MG63 (cell line): ENCODE results near the gene ALS2. TPM values are rescaled to one million over a fixed set of nuclear protein-coding genes. Genes with fewer than 3 reads are reported as not detected.
"Not testable (repeated sequence)": the region's sequence is repeated elsewhere in the genome, so short reads cannot be mapped to it uniquely, and the experiment has no call there.

Experiments used
- DNase-seq: peaks from one replicate; pipeline ENCODE4 v3.0.0-alpha.2; 2020
- H3K27me3 ChIP-seq: fragments of 250-450 bp; sonication (Bioruptor Pico); 2 replicates; pipeline ENCODE4 v1.5.1; 2020; ENCODE audit warnings: mild to moderate bottlenecking, moderate library complexity
- H3K36me3 ChIP-seq: fragments of 250-450 bp; sonication (Bioruptor Pico); 2 replicates; pipeline ENCODE4 v1.5.1; 2020; ENCODE audit warnings: mild to moderate bottlenecking, moderate library complexity
- H3K4me3 ChIP-seq: fragments of 250-450 bp; sonication (Bioruptor Pico); 2 replicates; pipeline ENCODE4 v1.5.1; 2020; ENCODE audit warnings: mild to moderate bottlenecking, moderate library complexity
- H3K9me3 ChIP-seq: fragments of 250-450 bp; sonication (Bioruptor Pico); 2 replicates; pipeline ENCODE4 v1.5.1; 2020; ENCODE audit warnings: mild to moderate bottlenecking, moderate library complexity
- total RNA-seq: library from RNA; depleted of rRNA; stranded (reverse); fragments of >200 nt; shearing (Covaris generic); gene quantifications from 2 replicates; pipeline ENCODE4 v1.2.3, GENCODE V29; 2014; ENCODE audit warnings: low replicate concordance; rRNA removed

Gene ALS2
- total RNA-seq, 1 experiment from 2014 or later = 10.0 TPM

DNA sequence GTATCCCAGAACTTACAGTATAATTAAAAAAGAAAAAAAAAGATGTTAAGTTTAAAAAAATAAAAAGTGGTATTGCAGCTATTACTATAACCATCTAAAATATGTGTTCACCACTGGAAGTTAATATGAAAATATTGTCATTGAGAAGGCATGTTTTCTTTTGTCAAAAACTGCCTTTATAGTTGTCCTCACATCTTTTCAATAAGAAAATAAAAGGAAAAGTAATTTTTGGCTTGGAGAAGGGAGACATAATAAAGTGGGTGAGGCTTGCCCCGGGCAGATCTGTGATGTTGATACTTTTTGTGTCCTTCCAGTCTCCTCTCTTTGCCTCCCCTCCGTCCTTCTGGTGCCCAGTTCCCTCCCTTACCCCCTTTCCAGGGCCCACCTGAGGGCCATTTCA is 107.2 kb downstream of the ALS2 start:
- no peaks in the 10 kb centered on the region for H3K9me3 ChIP-seq
- no peaks in the 10 kb centered on the region for H3K27me3 ChIP-seq

DNA sequence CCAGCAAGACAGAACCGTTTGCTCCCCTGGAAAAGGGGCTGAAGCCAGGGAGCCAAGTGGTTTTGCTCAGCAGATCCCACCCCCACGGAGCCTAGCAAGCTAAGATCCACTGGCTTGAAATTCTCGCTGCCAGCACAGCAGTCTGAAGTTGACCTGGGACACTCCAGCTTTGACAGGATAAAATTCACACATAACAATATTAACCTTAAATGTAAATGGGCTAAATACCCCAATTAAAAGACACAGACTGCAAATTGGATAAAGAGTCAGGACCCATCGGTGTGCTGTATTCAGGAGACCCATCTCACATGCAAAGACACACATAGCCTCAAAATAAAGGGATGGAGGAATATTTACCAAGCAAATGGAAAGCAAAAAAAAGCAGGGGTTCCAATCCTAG is 109.5 kb downstream of the ALS2 start:
- H3K9me3 ChIP-seq, DNase-seq, H3K4me3 ChIP-seq, H3K36me3 ChIP-seq, H3K27me3 ChIP-seq: not testable (repeated sequence)

More for the DNA sequence above, 107.2 kb downstream of the ALS2 start:
- Histone ChIP-seq H3K4me3 (no peak overlapping the region), H3K36me3 (no peaks in the 10 kb centered on the region)
- no peak for DNase-seq

DNA sequence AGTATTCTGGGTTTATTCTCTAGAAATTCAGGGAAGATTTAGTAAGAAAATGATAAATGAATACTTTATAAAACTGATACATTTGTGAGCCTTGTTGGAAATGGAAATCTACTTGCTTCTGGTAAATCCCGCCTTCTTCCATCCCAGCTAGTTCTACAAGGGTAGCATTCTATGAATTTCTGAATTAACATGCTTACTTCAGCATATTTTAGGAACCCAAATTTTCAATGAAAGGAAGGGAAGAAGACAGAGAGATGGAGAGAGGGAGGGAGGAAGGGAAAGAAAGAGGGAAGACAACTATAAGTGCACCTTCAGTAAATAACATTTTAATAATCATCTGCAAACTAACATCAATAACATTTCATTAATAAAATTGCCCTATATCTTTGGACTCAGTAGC is 110.9 kb downstream of the ALS2 start:
- H3K27me3 ChIP-seq = no peaks in the 10 kb centered on the region
- no peaks in the 10 kb centered on the region for H3K9me3 ChIP-seq
- H3K4me3 ChIP-seq = no peak overlapping the region
- no peak for DNase-seq
- no peaks in the 10 kb centered on the region for H3K36me3 ChIP-seq

DNA sequence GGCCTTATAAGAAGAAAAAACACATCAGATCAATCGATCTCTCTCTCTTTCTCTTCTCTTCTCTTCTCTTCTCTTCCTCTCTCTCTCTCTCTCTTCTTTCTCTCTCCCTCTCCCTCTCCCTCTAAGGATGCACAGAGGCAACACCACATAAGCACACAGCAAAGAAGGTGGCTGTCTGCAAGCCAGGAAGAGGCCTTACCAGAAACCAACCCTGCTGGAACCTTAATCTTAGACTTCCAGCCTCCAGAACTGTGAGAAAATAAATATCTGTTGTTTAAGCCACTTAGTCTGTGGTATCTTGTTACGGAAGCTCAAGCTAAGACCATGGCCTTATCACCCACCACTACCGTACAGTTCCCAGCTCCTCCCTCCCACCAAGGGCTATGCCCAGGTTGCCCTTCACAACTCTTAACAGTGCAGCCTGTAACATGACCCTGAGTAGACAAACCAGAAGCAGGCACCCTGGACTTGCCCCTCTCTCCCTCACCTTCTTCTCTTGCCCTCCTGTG is 112.3 kb downstream of the ALS2 start:
- Histone ChIP-seq H3K9me3 (no peaks in the 10 kb centered on the region), H3K27me3 (no peaks in the 10 kb centered on the region), H3K4me3 (no peak overlapping the region), H3K36me3 (no peaks in the 10 kb centered on the region)
- DNase-seq = no peak

DNA sequence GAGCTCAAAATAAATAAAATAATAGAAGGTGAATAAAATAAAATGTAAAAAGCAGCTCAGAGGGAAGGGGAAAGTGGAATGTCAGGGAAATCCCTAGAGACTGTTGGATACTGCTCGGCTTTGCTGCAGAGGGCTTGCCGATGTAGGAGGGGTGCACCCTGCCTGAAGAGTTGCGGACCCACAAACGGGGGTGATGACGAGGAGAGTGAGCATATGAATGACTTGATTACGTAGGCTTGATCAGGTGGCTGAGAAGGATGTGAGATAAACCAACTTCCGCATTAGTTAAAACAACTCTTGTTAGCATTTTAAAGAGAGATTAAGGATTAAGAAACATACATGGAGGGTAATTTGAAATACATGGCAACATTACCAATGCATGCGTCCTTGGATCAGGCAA is 116.4 kb downstream of the ALS2 start:
- Histone ChIP-seq H3K36me3 (no peaks in the 10 kb centered on the region), H3K9me3 (no peaks in the 10 kb centered on the region), H3K4me3 (no peak overlapping the region), H3K27me3 (no peaks in the 10 kb centered on the region)
- DNase-seq = no peak

DNA sequence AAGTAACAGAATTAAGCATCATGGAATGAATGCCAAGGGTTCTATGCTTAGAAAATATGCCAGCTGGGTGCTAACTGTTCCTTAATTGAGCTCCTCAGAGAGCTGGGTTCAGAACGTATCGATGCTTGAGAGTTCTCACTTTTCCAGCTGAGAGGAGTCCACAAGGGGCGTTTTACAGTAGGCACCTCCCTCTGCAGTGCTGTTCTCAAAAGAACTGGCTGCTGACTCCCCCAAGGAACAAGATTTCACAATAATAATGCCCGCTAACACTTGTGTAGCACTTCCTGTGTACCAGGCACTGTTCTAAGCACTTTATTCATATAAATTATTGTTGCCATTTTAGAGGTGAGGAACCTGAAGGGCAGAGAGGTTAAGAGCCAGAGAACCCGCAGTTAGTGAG is 119.4 kb downstream of the ALS2 start:
- Histone ChIP-seq H3K27me3 (no peaks in the 10 kb centered on the region), H3K4me3 (no peak overlapping the region), H3K9me3 (no peaks in the 10 kb centered on the region), H3K36me3 (no peaks in the 10 kb centered on the region)
- DNase-seq = no peak

DNA sequence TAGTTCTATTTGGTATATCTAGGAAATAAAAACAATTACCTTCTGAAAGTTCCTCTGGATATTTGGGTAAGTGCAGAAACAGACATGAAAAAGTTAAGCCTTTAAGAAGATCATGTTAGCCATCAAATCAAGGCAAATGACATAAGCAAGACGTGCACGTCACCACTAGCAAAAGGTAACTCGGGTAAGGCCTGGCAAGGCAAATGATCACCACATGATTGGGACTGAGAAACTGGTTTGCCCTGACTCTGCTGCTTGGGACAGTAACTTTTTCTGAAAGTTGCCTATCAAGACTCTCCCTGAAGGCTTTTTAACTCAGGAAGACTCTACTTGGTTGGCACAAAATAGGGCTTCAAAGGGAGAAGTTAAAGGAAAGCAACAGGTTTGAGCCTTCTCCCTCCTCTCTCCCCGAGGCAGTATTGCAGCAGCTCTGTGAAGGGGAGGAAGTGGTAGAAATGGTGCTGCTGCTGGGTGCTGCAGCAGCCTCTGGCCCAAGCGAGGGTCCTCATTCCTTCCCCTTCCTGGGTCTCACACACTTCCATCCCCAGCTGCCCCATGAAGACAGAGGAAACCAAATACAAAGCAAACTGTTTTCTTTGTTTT is 120.3 kb downstream of the ALS2 start:
- Histone ChIP-seq H3K9me3 (no peaks in the 10 kb centered on the region), H3K36me3 (no peaks in the 10 kb centered on the region), H3K4me3 (no peak overlapping the region), H3K27me3 (no peaks in the 10 kb centered on the region)
- no peak for DNase-seq

DNA sequence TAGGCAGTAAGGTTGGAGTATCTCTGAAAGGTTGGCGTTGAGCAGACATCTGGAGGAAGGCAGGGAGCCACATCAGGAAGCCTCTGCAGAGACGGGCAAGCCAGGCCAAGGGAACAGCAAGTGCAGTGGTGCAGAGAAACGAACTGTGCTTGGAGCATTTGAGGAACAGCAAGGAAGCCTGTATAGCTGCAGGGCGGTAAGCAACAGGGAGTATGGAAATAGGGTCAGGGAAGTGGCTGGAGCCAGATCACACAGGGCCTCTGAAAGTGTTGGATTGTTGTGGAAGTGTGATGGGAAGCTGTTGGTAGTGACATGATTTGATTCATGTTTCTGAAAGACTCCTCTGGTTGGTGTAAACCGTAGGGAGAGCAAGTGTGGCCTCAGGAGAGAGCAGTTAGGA is 124.0 kb downstream of the ALS2 start:
- H3K9me3 ChIP-seq = no peaks in the 10 kb centered on the region
- H3K27me3 ChIP-seq = no peaks in the 10 kb centered on the region
- H3K36me3 ChIP-seq = no peaks in the 10 kb centered on the region
- no peak for DNase-seq
- H3K4me3 ChIP-seq = no peak overlapping the region

DNA sequence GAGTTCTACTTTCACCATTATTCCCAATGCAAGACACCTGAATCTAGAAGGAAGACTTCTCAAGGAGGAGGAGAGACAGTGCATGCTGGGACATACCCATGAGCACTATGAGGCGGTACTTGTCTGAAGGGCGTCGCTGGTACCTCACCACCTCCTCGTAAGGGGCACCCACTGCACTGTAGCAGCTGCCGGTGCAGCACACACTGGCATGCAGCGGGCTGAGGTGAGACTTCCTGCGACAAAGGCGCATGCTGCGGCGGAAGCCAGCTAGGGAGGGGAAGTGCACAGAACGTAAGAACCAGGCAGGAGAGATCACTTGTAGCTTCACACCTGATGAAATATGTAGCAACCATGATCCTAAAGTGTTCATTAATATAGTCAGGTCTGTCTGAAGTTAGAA is 124.6 kb downstream of the ALS2 start:
- Histone ChIP-seq H3K36me3 (no peaks in the 10 kb centered on the region), H3K27me3 (no peaks in the 10 kb centered on the region), H3K9me3 (no peaks in the 10 kb centered on the region), H3K4me3 (no peak overlapping the region)
- DNase-seq = no peak

DNA sequence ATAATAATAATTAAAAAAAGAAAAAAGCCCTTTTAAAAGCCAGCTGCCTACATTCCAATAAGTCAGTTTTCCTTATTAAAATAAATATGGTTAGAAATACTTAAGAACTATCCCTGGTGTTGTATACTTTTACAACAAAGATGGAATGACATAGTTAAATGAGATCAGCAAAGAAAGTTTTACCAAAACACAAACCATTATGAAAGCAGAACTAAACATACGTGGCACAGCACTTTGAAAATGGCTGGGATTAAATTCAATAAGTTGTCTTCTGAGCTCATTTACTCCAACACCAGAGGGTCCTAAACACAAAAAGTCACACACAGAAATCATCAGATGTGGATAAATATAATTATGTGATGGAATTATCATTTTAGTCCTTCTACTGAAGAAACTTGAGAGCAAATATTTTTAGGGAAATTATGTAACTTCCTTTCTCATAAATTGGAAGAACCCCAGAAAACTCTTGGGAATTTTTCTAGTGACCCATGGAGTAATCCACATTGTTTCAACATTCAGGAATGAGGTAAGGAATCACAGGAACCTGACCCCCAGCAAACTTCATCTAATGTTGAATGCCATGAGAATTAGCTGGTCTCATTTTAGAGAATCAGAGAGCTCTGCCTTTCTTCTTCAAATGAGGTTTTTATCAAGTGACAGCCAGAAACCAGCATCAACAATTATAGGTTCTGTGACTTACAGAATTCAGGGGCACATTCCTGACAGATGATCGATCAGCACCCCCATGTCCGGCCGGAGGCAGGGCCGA is 125.9 kb downstream of the ALS2 start:
- H3K4me3 ChIP-seq = no peak overlapping the region
- H3K36me3 ChIP-seq = no peaks in the 10 kb centered on the region
- no peaks in the 10 kb centered on the region for H3K27me3 ChIP-seq
- H3K9me3 ChIP-seq = no peaks in the 10 kb centered on the region
- no peak for DNase-seq

DNA sequence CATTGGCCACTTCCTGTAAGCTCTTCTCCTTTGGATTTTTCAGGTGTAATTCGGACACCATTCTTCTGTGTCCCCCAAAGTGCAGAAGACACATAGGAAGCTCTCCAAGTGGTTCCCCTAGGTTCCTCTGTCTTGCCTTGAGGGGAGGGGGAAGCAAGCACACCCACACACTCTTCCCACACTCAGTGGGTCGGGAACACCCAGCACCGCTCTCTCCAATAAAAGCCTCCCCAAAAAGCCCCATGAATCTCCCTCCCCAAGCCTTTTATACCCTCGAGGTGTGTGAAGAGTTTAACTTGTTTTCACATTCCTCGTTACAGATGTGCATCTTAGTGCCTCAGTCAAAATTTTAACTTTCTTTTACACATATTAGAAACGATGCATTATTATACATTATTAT is 127.5 kb downstream of the ALS2 start:
- Histone ChIP-seq H3K27me3 (no peaks in the 10 kb centered on the region), H3K4me3 (no peak overlapping the region), H3K9me3 (no peaks in the 10 kb centered on the region), H3K36me3 (no peaks in the 10 kb centered on the region)
- no peak for DNase-seq

Other genes with a start within 250 kb of the ALS2 start
- gene TMEM237, start 137.4 kb downstream of the ALS2 start, total RNA-seq = 63.8 and 73.3 TPM in 2 replicates
- 5.5 and 7.6 TPM in 2 replicates for gene MPP4, start 82.3 kb downstream of the ALS2 start, total RNA-seq
- gene CDK15, start 25.6 kb upstream of the ALS2 start, total RNA-seq = 2.7 and 6.5 TPM in 2 replicates